Esophagus muscularis mucosa (tissue), 4 donors: Measurements from ENCODE around the gene PPAN. TPM values are rescaled to one million over a fixed set of nuclear protein-coding genes. Genes with fewer than 3 reads are reported as not detected.
A peak's percentile ranks its signal among the peaks of the same experiment; 100 is the strongest.

Experiments
- DNase-seq: peaks from one replicate; pipeline ENCODE4 v3.0.0-alpha.2; 2017; ENCODE audit errors: extremely low spot score
- H3K27ac ChIP-seq, 4 donors: fragments of 200-600 bp; sonication (generic); replicated peaks in 1 of 4; 1 replicate in 3 of 4; 2 replicates in 1 of 4; pipeline ENCODE4 v1.5.1; 2016 to 2019; ENCODE audit warnings: mild to moderate bottlenecking in 1 of 4
- H3K27me3 ChIP-seq, 4 donors: fragments of 200-600 bp; sonication (generic); one replicate each; pipeline versions ENCODE4 v1.5.1 to v1.6.0; 2016 to 2019
- H3K36me3 ChIP-seq, 4 donors: fragments of 200-600 bp; sonication (generic); one replicate each; pipeline ENCODE4 v1.5.1; 2016 to 2019
- H3K4me1 ChIP-seq, 4 donors: fragments of 200-600 bp; sonication (generic); one replicate each; pipeline ENCODE4 v1.5.1; 2016 to 2019
- H3K4me3 ChIP-seq, 4 donors: fragments of 200-600 bp; sonication (generic); 1 replicate in 2 of 4; 2 replicates in 2 of 4; pipeline ENCODE4 v1.5.1; 2016 to 2019; ENCODE audit warnings: mild to moderate bottlenecking in 4 of 4, moderate library complexity in 1 of 4
- H3K9me3 ChIP-seq, 4 donors: fragments of 200-600 bp; sonication (generic); 1 replicate in 3 of 4; 2 replicates in 1 of 4; pipeline ENCODE4 v1.5.1; 2016 to 2019
- CTCF ChIP-seq, 3 experiments: fragments of 200-600 bp in 2 of 3; fragments of 450-650 bp in 1 of 3; sonication (generic) in 2 of 3; IDR thresholded peaks; one replicate each; pipeline ENCODE4 v1.5.1; 2017 to 2019; ENCODE audit warnings: antibody characterized with exemption in 3 of 3, mild to moderate bottlenecking in 2 of 3, moderate library complexity in 1 of 3
- EP300 ChIP-seq: sonication (generic); formaldehyde crosslinking; IDR thresholded peaks from one replicate; pipeline ENCODE4 v1.6.1; 2017; ENCODE audit warnings: antibody characterized with exemption
- POLR2A ChIP-seq: fragments of 450-650 bp; IDR thresholded peaks from one replicate; pipeline ENCODE4 v1.6.1; 2017; ENCODE audit warnings: antibody characterized with exemption, moderate library complexity, mild to moderate bottlenecking, low read depth
- POLR2AphosphoS5 ChIP-seq, 2 donors: sonication (generic); formaldehyde crosslinking; IDR thresholded peaks; one replicate each; pipeline ENCODE4 v1.6.1; 2017; ENCODE audit warnings: antibody characterized with exemption in 2 of 2
- WGBS: methylation state at CpG from one replicate; pipeline ENCODE4 v1.1.5; 2018; 5-methylcytosine and 5-hydroxymethylcytosine counted together
- intact Hi-C: fragments of 100-400 bp; cut with DNase I; formaldehyde crosslinking; loops from one replicate; pipeline ENCODE4 v1.15.1; 2023
- total RNA-seq, 4 donors: library from RNA; depleted of rRNA; stranded (reverse); fragments of >200 nt; gene quantifications; one replicate each; pipeline versions ENCODE4 v1.1.0 to v1.2.1, GENCODE V29; 2016

The PPAN gene
- total RNA-seq, 4 donors from 2014 or later: 22.7 to 39.3 (median 29.1) TPM

GRCh38 chr19:10107817-10108367 lies 1.7 kb downstream of the PPAN start:
- no peak overlapping the region for H3K4me3 ChIP-seq
- H3K27me3 ChIP-seq: no peaks in the 10 kb centered on the region
- 84% methylated on average over 14 of the region's 14 CpGs for WGBS
- intact Hi-C loops: loop anchor here (10.0 kb wide), 1 partner anchor 147 kb away; the partner anchor contains the start of gene MRPL4
- H3K36me3 ChIP-seq: peaks cover 42 to 50% (median 47%) of the 10 kb centered on the region in 4 donors
- H3K9me3 ChIP-seq: no peaks in the 10 kb centered on the region
- TF ChIP-seq POLR2A (no peak), EP300 (no peak), POLR2AphosphoS5 (IDR thresholded peaks at IDR 0.05) (no peak), CTCF (IDR thresholded peaks at IDR 0.05) (no peak)
- no peak overlapping the region for H3K27ac ChIP-seq
- no peak for DNase-seq
- H3K4me1 ChIP-seq: peaks cover 13 to 33% (median 26%) of the 10 kb centered on the region in 4 donors

GRCh38 chr19:10109528-10109927 lies 3.4 kb downstream of the PPAN start:
- Histone ChIP-seq H3K9me3 (no peaks in the 10 kb centered on the region), H3K4me3 (no peak overlapping the region), H3K27ac (no peak overlapping the region), H3K4me1 (peaks cover 13 to 46% (median 33%) of the 10 kb centered on the region in 4 donors), H3K36me3 (peaks cover 42 to 57% (median 54%) of the 10 kb centered on the region in 4 donors), H3K27me3 (no peaks in the 10 kb centered on the region)
- DNase-seq: no peak
- intact Hi-C loops: loop anchor here (10.0 kb wide), 1 partner anchor 145 kb away; the partner anchor contains the start of gene MRPL4
- WGBS: 93% methylated on average over 11 of the region's 14 CpGs
- TF ChIP-seq POLR2AphosphoS5 (IDR thresholded peaks at IDR 0.05) (no peak), POLR2A (no peak), EP300 (no peak), CTCF (IDR thresholded peaks at IDR 0.05) (no peak)

GRCh38 chr19:10110076-10110971 lies 4.2 kb downstream of the PPAN start:
- intact Hi-C loops: no loop called here
- Histone ChIP-seq H3K4me3 (no peak overlapping the region), H3K9me3 (no peaks in the 10 kb centered on the region), H3K27ac (no peak overlapping the region), H3K4me1 (peaks cover 13 to 46% (median 33%) of the 10 kb centered on the region in 4 donors), H3K36me3 (peaks cover 43 to 65% (median 62%) of the 10 kb centered on the region in 4 donors), H3K27me3 (no peaks in the 10 kb centered on the region)
- no peak for TF ChIP-seq POLR2A
- WGBS: 90% methylated on average over 25 of the region's 44 CpGs
- no peak for DNase-seq

- H3K4me3 ChIP-seq: no peak overlapping the region
- no peaks in the 10 kb centered on the region for H3K9me3 ChIP-seq
- peaks cover 50 to 71% (median 68%) of the 10 kb centered on the region in 4 donors for H3K36me3 ChIP-seq
- 85% methylated on average over 18 of the region's 19 CpGs for WGBS
- peaks cover 10 to 40% (median 28%) of the 10 kb centered on the region in 4 donors for H3K4me1 ChIP-seq
- no peaks in the 10 kb centered on the region for H3K27me3 ChIP-seq
- no peak overlapping the region for H3K27ac ChIP-seq
- intact Hi-C loops: no loop called here
- TF ChIP-seq CTCF (IDR thresholded peaks at IDR 0.05) (no peak), POLR2A (no peak), EP300 (no peak), POLR2AphosphoS5 (IDR thresholded peaks at IDR 0.05) (no peak)
- DNase-seq: no peak
These were observed 4.8 kb downstream of the PPAN start for GRCh38 chr19:10110972-10111317.

GRCh38 chr19:10111405-10111811 lies 5.2 kb downstream of the PPAN start, which contains the start of gene P2RY11:
TSS of gene P2RY11 (plus strand) at chr19:10111693. CDS start at chr19:10111722, 29 bp downstream.
- TF ChIP-seq EP300 (no peak), CTCF (IDR thresholded peaks at IDR 0.05) (no peak), POLR2AphosphoS5 (IDR thresholded peaks at IDR 0.05) (no peak), POLR2A (no peak)
- WGBS: 47% methylated on average over 7 of the region's 8 CpGs
- no peak within 1 kb of the TSS for H3K4me3 ChIP-seq
- H3K36me3 ChIP-seq: peaks cover 54 to 76% (median 72%) of the 10 kb centered on the region in 4 donors
- intact Hi-C loops: no loop called here
- H3K4me1 ChIP-seq: peaks cover 9 to 39% (median 27%) of the 10 kb centered on the region in 4 donors
- no peaks in the 10 kb centered on the region for H3K9me3 ChIP-seq
- DNase-seq: no peak
- H3K27me3 ChIP-seq: no peaks in the 10 kb centered on the region
- peak within 1 kb of the TSS in 1 of 4 donors; percentile 3 for H3K27ac ChIP-seq
